Activated CD8-positive, alpha-beta memory T cell treated with anti-CD3 and anti-CD28 coated beads for 36 hours (primary cell): ENCODE measurements around the gene SCAMP5. TPM values are rescaled to one million over a fixed set of nuclear protein-coding genes. Genes with fewer than 3 reads are reported as not detected.

ENCODE experiments used
- CTCF ChIA-PET: fragments of 350-600 bp; sonication (Branson Sonifier 250); formaldehyde crosslinking; loops from one replicate; lab custom pipeline; 2021; ENCODE audit warnings: antibody characterized with exemption; lab: Charles Lee
- POLR2A ChIA-PET: fragments of 350-600 bp; sonication (Branson Sonifier 250); formaldehyde crosslinking; loops from one replicate; lab custom pipeline; 2021; ENCODE audit warnings: antibody characterized with exemption; lab: Charles Lee
- total RNA-seq, 2 experiments: library from RNA; stranded (reverse); gene quantifications; one replicate each; pipeline ENCODE4 v1.2.3, GENCODE V29; 2021

The SCAMP5 gene
- total RNA-seq, 2 experiments from 2014 or later = 1.2 to 1.7 TPM

- ChIA-PET CTCF (no interaction called here), POLR2A (no interaction called here)
Observed at GRCh38 chr15:74997543-74997942, 2.2 kb downstream of the SCAMP5 start.

GRCh38 chr15:75001310-75001709 lies 5.9 kb downstream of the SCAMP5 start:
- POLR2A ChIA-PET = interaction anchor here (0.6 kb wide), 1 partner anchor 34 kb away, joined by 4 read pairs; no protein-coding TSS in a partner anchor
- CTCF ChIA-PET = no interaction called here

GRCh38 chr15:75002398-75002797 lies 7.0 kb downstream of the SCAMP5 start:
- POLR2A ChIA-PET = no interaction called here
- CTCF ChIA-PET = no interaction called here

- CTCF ChIA-PET = no interaction called here
- POLR2A ChIA-PET = no interaction called here
Observed at GRCh38 chr15:75007216-75007615, 11.9 kb downstream of the SCAMP5 start.

GRCh38 chr15:75008221-75008625 lies 12.9 kb downstream of the SCAMP5 start:
- CTCF ChIA-PET = no interaction called here
- POLR2A ChIA-PET = no interaction called here

GRCh38 chr15:75008629-75009326 lies 13.4 kb downstream of the SCAMP5 start:
- ChIA-PET CTCF (no interaction called here), POLR2A (no interaction called here)

- ChIA-PET POLR2A (no interaction called here), CTCF (no interaction called here)
Observed at GRCh38 chr15:75016431-75016830, 21.1 kb downstream of the SCAMP5 start.

- CTCF ChIA-PET = interaction anchor here (0.5 kb wide), 1 partner anchor 167 kb away, joined by 4 read pairs; no protein-coding TSS in a partner anchor
Observed at GRCh38 chr15:75019916-75020315, 24.6 kb downstream of the SCAMP5 start.

GRCh38 chr15:75021341-75021740 lies 26.0 kb downstream of the SCAMP5 start:
- POLR2A ChIA-PET = no interaction called here
- CTCF ChIA-PET = interaction anchor here (1.0 kb wide), 1 partner anchor 8 kb away, joined by 3 read pairs; no protein-coding TSS in a partner anchor

More at GRCh38 chr15:75019916-75020315, 24.6 kb downstream of the SCAMP5 start:
- POLR2A ChIA-PET = no interaction called here

GRCh38 chr15:75022783-75023180 lies 27.4 kb downstream of the SCAMP5 start:
- CTCF ChIA-PET = interaction anchor here (0.6 to 9.2 kb wide), 5 partner anchors 8 to 182 kb away, joined by 3 to 76 read pairs (median 3); partner anchors contain the start of gene SCAMP5
- POLR2A ChIA-PET = interaction anchor here (1.0 to 3.6 kb wide), 4 partner anchors 7 to 181 kb away, joined by 3 to 25 read pairs (median 10); partner anchors contain the start of gene C15orf39

- CTCF ChIA-PET = interaction anchor here (0.6 to 9.2 kb wide), 9 partner anchors 9 to 181 kb away, joined by 3 to 76 read pairs (median 4); partner anchors contain the start of gene SCAMP5
Observed at GRCh38 chr15:75023181-75023871, 28.0 kb downstream of the SCAMP5 start, which contains the start of gene PPCDC. Gene PPCDC, plus strand, starts transcription at chr15:75023590. Its CDS starts 4,729 bp downstream, at chr15:75028319.

GRCh38 chr15:75023872-75024636 lies 28.7 kb downstream of the SCAMP5 start:
- CTCF ChIA-PET = interaction anchor here (0.8 to 9.2 kb wide), 9 partner anchors 9 to 181 kb away, joined by 3 to 76 read pairs (median 5); partner anchors contain the start of genes RPP25 and SCAMP5
- POLR2A ChIA-PET = interaction anchor here (0.6 to 3.6 kb wide), 6 partner anchors 9 to 180 kb away, joined by 3 to 25 read pairs (median 4); partner anchors contain the start of gene C15orf39

More at GRCh38 chr15:75023181-75023871, 28.0 kb downstream of the SCAMP5 start, which contains the start of gene PPCDC:
- POLR2A ChIA-PET = interaction anchor here (0.6 to 3.6 kb wide), 5 partner anchors 8 to 180 kb away, joined by 3 to 25 read pairs (median 5); partner anchors contain the start of gene C15orf39

GRCh38 chr15:75025107-75025506 lies 29.7 kb downstream of the SCAMP5 start:
- CTCF ChIA-PET = interaction anchor here (1.0 to 9.2 kb wide), 4 partner anchors 9 to 180 kb away, joined by 4 to 76 read pairs (median 8); partner anchors contain the start of gene RPP25
- POLR2A ChIA-PET = interaction anchor here (0.7 to 3.6 kb wide), 4 partner anchors 9 to 179 kb away, joined by 3 to 25 read pairs (median 10); partner anchors contain the start of genes C15orf39 and COX5A

- CTCF ChIA-PET = interaction anchor here (2.2 to 9.2 kb wide), 3 partner anchors 8 to 179 kb away, joined by 5 to 76 read pairs (median 12); no protein-coding TSS in a partner anchor
- POLR2A ChIA-PET = interaction anchor here (0.9 to 3.6 kb wide), 2 partner anchors 88 to 175 kb away, joined by 3 to 25 read pairs; partner anchors contain the start of genes C15orf39 and COX5A
Observed at GRCh38 chr15:75025548-75026260, 30.3 kb downstream of the SCAMP5 start.

GRCh38 chr15:75027551-75027950 lies 32.2 kb downstream of the SCAMP5 start:
- ChIA-PET POLR2A (interaction anchor here (0.6 kb wide), 1 partner anchor 120 kb away, joined by 3 read pairs; no protein-coding TSS in a partner anchor), CTCF (interaction anchor here (9.2 kb wide), 1 partner anchor 177 kb away, joined by 76 read pairs; no protein-coding TSS in a partner anchor)

GRCh38 chr15:75028991-75029377 lies 33.6 kb downstream of the SCAMP5 start:
- CTCF ChIA-PET = interaction anchor here (0.7 to 9.2 kb wide), 11 partner anchors 8 to 179 kb away, joined by 3 to 76 read pairs (median 4); partner anchors contain the start of gene C15orf39
- POLR2A ChIA-PET = interaction anchor here (1.2 kb wide), 1 partner anchor 175 kb away, joined by 5 read pairs; no protein-coding TSS in a partner anchor

- CTCF ChIA-PET = interaction anchor here (0.7 to 9.2 kb wide), 12 partner anchors 8 to 178 kb away, joined by 3 to 76 read pairs (median 4); partner anchors contain the start of gene C15orf39
- POLR2A ChIA-PET = interaction anchor here (1.2 kb wide), 1 partner anchor 174 kb away, joined by 5 read pairs; no protein-coding TSS in a partner anchor
Observed at GRCh38 chr15:75029378-75030022, 34.1 kb downstream of the SCAMP5 start.
